ENCODE results near the gene ADGRF3. TPM values are rescaled to one million over a fixed set of nuclear protein-coding genes. Genes with fewer than 3 reads are reported as not detected.

The ADGRF3 gene
- total and polyA plus RNA-seq, 9 of the 15 experiments (the other 6 are each of a cell fraction or from before 2014, with no cell fraction given), result 0.04 to 0.54 (median 0.16) TPM; not detected in 2

- TF ChIP-seq ZNF140 (CRISPR knock-in tag; IDR thresholded peaks at IDR 0.05) (no peak), STAT5A (IDR thresholded peaks at IDR 0.05; ENCODE audit: borderline replicate concordance, low read length) (no peak), KDM1A (IDR thresholded peaks at IDR 0.05) (no peak), ZNF224 (CRISPR knock-in tag; IDR thresholded peaks at IDR 0.05) (no peak), IRF2 (CRISPR knock-in tag; IDR thresholded peaks at IDR 0.05) (no peak), ZNF696 (CRISPR knock-in tag; conservative IDR thresholded peaks at IDR 0.05) (no peak), SLC30A9 (CRISPR knock-in tag; IDR thresholded peaks at IDR 0.05) (no peak), CLOCK (CRISPR knock-in tag; IDR thresholded peaks at IDR 0.05; ENCODE audit: borderline replicate concordance) (no peak), RERE (CRISPR knock-in tag; IDR thresholded peaks at IDR 0.05; ENCODE audit: borderline replicate concordance) (no peak), DDX20 (tag; IDR thresholded peaks at IDR 0.05; ENCODE audit: low read depth) (no peak), ZNF76 (CRISPR knock-in tag; IDR thresholded peaks at IDR 0.05; ENCODE audit: borderline replicate concordance) (no peak), NRF1 (conservative IDR thresholded peaks at IDR 0.05 in 1 of 2, IDR thresholded peaks at IDR 0.05 in 1 of 2) (peak in 1 of 2 experiments; percentile 31; a peak in 1 of 4 replicates), IFI16 (CRISPR knock-in tag; IDR thresholded peaks at IDR 0.05) (no peak), ATF4 (CRISPR knock-in tag; IDR thresholded peaks at IDR 0.05) (no peak), TFAP4 (CRISPR knock-in tag; IDR thresholded peaks at IDR 0.05; ENCODE audit: borderline replicate concordance) (no peak; the same call in 1 of the 2 replicates), CREM (IDR thresholded peaks at IDR 0.05; ENCODE audit: low read depth) (peak; percentile 53; the same call in 1 of the 2 replicates), ZBTB7A (IDR thresholded peaks at IDR 0.05; ENCODE audit: borderline replicate concordance, control insufficient read depth, low read depth, low read length) (no peak), ELK1 (CRISPR knock-in tag; IDR thresholded peaks at IDR 0.05) (no peak)
Observed at GRCh38 chr2:26330114-26330549, 16.5 kb downstream of the ADGRF3 start (continued).
